ENCODE data around the gene LRRC1. TPM values are rescaled to one million over a fixed set of nuclear protein-coding genes. Genes with fewer than 3 reads are reported as not detected.

Gene LRRC1
- total and polyA plus RNA-seq, 2 of the 8 experiments (the other 6 are each of a cell fraction or from before 2014, with no cell fraction given) = 6.7 to 15.9 TPM

DNA sequence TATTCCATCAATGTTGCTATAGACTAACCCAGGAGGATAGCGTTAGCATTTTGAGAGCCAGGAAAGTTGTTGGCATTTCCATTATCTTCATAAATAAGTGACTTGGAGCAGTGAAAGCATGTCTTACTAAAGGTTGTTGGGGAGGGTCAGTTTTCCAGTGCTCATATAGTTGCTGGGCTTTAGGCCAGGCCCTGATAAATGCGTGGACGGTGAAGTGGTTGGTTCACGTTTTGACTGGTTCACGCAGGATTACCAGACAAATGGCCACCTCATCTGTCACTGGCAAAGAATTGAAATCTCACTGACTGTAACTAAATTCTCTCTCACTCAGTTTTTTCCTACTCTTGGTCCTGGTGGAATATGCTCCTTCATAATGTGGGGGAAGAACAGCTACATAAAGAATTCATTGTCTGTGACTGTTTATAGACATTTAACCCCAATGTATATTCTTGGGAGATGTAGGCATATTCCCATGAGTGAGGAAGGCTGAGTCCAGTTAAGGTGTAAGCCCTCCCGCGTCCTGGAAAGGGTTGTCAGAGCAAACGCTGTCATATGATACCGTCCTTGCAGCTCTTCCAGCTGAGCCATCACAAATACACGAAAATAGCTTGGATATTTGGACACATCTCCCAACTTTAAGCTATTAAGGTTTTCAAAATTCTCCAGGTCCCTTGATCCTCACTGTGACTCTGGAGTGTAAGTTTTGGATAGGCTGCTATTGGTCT is 27.8 kb downstream of the LRRC1 start (continued):
- TF ChIP-seq HDAC6 (IDR thresholded peaks at IDR 0.05; ENCODE audit: low read depth, low read length) (no peak), CEBPB (IDR thresholded peaks at IDR 0.05; ENCODE audit: low read depth, low read length) (no peak)
